SHP77 (cell line): ENCODE data around the gene CHD8.

Experiments used
- DNase-seq, 2 experiments: peaks; one replicate each; lab custom pipeline; 2025; lab: John Stamatoyannopoulos, UW

The CHD8 gene

DNA sequence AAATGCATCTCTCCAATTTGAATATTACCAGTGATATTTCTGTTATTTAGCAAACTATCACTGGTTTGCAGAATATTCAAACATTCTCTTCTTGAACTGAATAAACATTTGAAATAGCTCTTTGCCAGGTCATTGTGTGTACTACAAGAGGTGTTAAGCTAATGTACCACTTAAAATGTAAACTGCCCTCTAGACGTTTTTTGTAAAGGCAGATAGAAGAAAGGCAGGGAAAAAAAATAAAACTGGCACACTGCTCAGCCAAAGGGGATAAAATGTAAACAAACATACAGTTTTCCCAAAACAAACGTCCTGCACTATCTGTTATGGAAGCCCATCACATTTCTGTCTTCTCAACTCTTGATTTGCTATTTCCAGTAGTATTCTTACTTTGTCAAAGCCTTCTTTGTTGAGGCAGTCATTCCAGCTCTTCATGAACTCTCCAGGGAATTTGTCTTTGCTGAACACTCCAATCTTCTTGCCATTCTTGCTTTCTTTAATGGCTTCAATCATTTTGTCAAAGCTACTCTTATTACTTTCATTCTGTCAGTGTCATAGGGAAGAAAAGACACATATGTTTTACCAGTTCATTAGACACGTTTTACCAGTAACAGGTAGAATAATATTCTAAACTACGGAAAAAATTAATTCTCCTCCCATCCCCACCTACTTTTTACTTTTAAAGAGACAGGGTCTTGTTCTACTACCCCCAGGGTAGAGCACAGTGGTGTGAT lies 85.8 kb downstream of the CHD8 start:
- DNase-seq, result no peak

DNA sequence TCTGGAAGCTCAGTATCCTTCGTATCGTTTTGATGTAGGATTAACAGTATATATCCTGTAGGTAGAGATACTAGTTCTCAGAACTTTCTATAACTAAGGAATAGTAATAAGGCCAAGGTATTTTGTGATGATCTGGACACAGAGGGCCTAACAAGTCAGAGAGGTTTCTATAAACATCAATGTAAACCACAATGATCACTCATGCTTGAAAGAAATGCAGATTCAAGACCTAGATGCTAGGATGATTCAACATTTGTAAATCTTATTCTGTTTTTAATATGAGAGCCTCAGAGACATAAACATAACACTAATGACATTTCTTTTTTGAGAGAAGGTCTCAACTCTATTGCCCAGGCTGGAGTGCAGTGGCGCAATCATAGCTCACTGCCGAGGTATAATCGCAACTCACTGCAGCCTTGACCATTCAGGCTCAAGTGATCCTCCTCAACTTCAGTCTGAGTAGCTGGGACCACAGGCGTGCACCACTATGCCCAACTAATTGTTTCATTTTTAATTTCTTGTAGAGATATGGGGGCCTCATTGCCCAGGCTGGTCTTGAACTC lies 88.3 kb downstream of the CHD8 start:
- no peak for DNase-seq

DNA sequence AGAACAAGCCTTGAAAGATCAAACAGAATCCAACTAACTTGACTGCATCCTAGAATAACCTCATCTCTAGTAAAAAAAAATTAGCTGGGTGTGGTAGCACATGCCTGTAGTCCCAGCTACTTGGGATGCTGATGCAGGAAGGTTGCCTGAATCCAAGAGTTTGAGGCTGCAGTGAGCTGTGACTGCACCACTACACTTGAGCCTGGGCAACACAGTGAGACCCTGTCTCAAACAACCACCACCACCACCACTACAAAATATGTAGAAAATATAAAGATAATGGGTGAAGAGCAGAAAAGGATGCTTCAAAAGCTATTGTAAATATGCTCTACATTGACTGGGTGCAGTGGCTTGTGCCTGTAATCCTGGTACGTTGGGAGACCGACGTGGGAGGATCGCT lies 99.4 kb downstream of the CHD8 start:
- DNase-seq, result no peak

DNA sequence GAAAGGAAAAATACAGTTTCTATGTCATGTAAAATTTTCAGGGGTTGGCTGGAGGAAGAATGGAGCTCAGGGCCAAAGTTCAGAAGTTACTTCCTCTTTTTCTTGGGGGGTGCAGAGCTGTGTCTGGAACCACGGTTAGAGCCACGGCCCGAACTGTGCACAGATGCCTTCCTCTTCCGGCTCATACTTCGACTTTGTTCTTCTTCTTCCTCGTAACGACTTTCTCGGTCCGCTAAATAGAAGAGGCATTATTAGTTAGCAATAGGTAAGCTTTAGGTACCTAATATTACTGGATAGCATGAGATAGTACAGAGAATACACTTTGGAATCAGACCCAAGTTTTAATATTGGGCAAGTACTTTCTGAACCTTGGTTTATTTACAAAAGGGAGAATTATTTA lies 103.3 kb downstream of the CHD8 start:
- no peak for DNase-seq

DNA sequence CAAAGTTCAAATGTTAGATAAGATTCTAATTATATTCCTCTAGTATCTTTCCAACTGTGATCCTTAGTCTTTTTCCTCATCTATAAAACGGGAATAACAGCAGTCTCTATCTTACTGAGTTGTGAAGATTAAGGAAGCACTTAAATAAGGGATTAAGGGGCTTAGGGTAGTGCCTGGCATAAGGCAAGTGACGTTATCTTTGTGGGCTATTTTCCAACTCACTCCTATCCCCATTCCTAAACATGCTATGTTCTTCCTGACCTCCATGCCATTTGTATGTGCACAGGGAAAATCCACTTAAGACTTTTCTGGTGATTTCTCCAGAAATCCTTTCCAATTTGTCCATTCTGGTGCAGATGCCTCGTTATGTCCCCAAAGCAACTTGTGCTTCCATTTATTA lies 105.4 kb downstream of the CHD8 start:
- no peak for DNase-seq

DNA sequence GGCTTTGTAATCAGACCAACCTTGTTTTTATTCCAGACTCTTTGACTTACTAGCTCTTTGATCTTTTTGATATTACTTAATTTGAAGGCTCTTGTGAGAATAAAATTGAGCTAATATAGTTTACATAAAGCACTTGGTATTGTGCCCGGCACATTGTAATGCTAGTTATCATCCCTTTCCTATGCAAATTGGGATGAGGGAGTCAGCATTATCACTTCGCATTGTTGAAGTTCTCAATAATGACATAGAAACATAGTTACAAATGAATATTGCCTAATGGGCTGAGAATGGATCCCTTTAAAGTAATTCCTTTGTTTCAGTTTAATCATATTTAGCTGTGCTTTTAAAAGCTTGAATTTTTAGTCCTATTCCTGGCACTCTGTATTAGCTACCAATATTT lies 108.7 kb downstream of the CHD8 start:
- no peak for DNase-seq

DNA sequence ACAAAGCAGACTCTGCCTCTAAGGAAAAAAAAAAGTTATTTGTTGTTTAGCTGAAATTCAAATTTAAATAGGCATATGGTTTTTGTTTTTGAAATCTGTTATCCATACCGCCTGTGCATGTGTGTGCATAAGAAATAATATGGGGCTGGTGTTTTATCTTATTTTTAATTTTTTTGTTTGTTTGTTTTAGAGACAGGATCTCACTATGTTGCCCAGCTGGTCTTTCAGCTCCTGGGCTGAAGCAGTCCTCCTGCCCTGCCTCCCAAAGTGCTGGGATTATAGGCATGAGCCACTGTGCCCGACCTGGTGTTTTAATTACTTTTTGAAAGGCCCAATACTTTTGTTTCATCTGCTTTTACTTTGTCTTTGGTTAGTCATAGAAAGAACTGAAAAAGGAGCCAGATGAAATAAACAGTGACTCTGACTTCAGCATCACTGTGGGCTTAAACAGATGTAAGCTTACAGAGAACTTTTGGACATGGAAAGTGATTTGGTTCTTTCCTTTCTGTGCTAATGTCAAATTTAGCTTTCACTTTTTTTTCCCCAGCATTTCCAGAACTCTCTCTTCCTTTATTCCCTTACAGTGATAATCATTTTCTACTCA lies 109.3 kb downstream of the CHD8 start:
- no peak for DNase-seq

DNA sequence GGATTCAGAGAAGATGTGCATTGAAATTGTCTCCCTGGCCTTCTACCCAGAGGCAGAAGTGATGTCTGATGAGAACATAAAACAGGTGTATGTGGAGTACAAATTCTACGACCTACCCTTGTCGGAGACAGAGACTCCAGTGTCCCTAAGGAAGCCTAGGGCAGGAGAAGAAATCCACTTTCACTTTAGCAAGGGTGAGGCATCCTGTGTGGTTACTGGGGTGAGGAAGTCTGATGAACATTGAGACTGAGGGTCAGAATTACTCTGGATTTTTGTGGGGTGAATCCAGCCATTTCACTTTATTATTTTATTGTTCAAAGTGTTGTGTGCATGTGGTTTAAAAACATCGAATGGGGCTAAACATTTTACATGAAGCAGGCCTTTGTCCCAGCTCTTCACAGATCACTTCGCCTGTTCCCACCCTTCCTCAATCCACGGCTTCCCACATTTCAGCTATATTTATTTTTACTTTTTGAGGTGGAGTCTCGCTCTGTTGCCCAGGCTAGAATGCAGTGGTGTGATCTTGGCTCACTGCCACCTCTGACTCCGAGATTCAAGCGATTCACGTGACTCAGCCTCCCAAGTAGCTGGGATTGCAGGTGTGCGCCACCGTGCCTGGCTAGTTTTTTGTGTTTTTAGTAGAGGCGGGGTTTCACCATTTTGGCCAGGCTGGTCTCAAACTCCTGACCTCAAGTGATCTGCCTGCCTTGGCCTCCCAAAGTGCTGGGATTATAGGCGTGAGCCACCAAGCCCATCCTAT lies 112.7 kb downstream of the CHD8 start:
- no peak for DNase-seq
